ENCODE results near the gene NOXRED1. TPM values are rescaled to one million over a fixed set of nuclear protein-coding genes. Genes with fewer than 3 reads are reported as not detected.
"Not testable (repeated sequence)": the region's sequence is repeated elsewhere in the genome, so short reads cannot be mapped to it uniquely, and the experiment has no call there.

NOXRED1 gene
- total RNA-seq, 4 donors from 2014 or later, result 0.15 to 0.63 (median 0.40) TPM

- intact Hi-C loops (cut with DNase I; ENCODE audit: low total_unique reads), result no loop called here
- no peak for TF ChIP-seq CTCF (IDR thresholded peaks at IDR 0.05)
- no peak for TF ChIP-seq POLR2A (IDR thresholded peaks at IDR 0.05)
- no peak overlapping the region for H3K4me3 ChIP-seq (ENCODE audit: low read depth, poor library complexity, severe bottlenecking)
- 45% methylated on average over 2 of the region's 2 CpGs for WGBS, 2 donors
- no peak for DNase-seq (ENCODE audit: low spot score in 2 of 2)
Observed at GRCh38 chr14:77421201-77421600, 2.1 kb downstream of the NOXRED1 start.

- no peak for DNase-seq (ENCODE audit: low spot score in 2 of 2)
- intact Hi-C loops (cut with DNase I; ENCODE audit: low total_unique reads), result no loop called here
- H3K4me3 ChIP-seq (ENCODE audit: low read depth, poor library complexity, severe bottlenecking), result no peak overlapping the region
- 89 to 92% methylated on average over 8 of the region's 8 CpGs for WGBS, 2 donors
- TF ChIP-seq POLR2A (IDR thresholded peaks at IDR 0.05) (no peak), CTCF (IDR thresholded peaks at IDR 0.05) (no peak)
Observed at GRCh38 chr14:77416836-77417235, 6.5 kb downstream of the NOXRED1 start.

- DNase-seq (ENCODE audit: low spot score in 2 of 2); H3K4me3 ChIP-seq (ENCODE audit: low read depth, poor library complexity, severe bottlenecking); intact Hi-C loops (cut with DNase I; ENCODE audit: low total_unique reads): not testable (repeated sequence)
- 95 to 98% methylated on average over 2 of the region's 3 CpGs for WGBS, 2 donors
Observed at GRCh38 chr14:77416098-77416497, 7.2 kb downstream of the NOXRED1 start.

GRCh38 chr14:77415403-77416030, 7.8 kb downstream of the NOXRED1 start:
- DNase-seq (ENCODE audit: low spot score in 2 of 2); H3K4me3 ChIP-seq (ENCODE audit: low read depth, poor library complexity, severe bottlenecking); intact Hi-C loops (cut with DNase I; ENCODE audit: low total_unique reads): not testable (repeated sequence)
- WGBS, 2 donors, result 91 to 93% methylated on average over 10 of the region's 10 CpGs

GRCh38 chr14:77409131-77409533, 14.2 kb downstream of the NOXRED1 start:
- TF ChIP-seq POLR2A (IDR thresholded peaks at IDR 0.05) (no peak), CTCF (IDR thresholded peaks at IDR 0.05) (no peak)
- DNase-seq (ENCODE audit: low spot score in 2 of 2), result no peak
- WGBS, 2 donors, result 50 to 56% methylated on average over 3 of the region's 3 CpGs
- intact Hi-C loops (cut with DNase I; ENCODE audit: low total_unique reads), result no loop called here
- no peak overlapping the region for H3K4me3 ChIP-seq (ENCODE audit: low read depth, poor library complexity, severe bottlenecking)

GRCh38 chr14:77407158-77407557, 16.2 kb downstream of the NOXRED1 start:
- 81% methylated on average over 2 of the region's 2 CpGs for WGBS, 2 donors
- no peak for DNase-seq (ENCODE audit: low spot score in 2 of 2)
- TF ChIP-seq POLR2A (IDR thresholded peaks at IDR 0.05), result no peak
- TF ChIP-seq CTCF (IDR thresholded peaks at IDR 0.05), result no peak
- intact Hi-C loops (cut with DNase I; ENCODE audit: low total_unique reads), result no loop called here
- no peak overlapping the region for H3K4me3 ChIP-seq (ENCODE audit: low read depth, poor library complexity, severe bottlenecking)

- intact Hi-C loops (cut with DNase I; ENCODE audit: low total_unique reads), result no loop called here
- 58 to 72% methylated on average over 6 of the region's 6 CpGs for WGBS, 2 donors
Observed at GRCh38 chr14:77406718-77407117, 16.6 kb downstream of the NOXRED1 start.

More at GRCh38 chr14:77406718-77407117, 16.6 kb downstream of the NOXRED1 start:
- H3K4me3 ChIP-seq (ENCODE audit: low read depth, poor library complexity, severe bottlenecking), result no peak overlapping the region
- no peak for DNase-seq (ENCODE audit: low spot score in 2 of 2)
- no peak for TF ChIP-seq POLR2A (IDR thresholded peaks at IDR 0.05)
- no peak for TF ChIP-seq CTCF (IDR thresholded peaks at IDR 0.05)

Measured in lower leg skin (tissue), 4 donors.